GM12878 (cell line): ENCODE measurements around the gene WDR74. TPM values are rescaled to one million over a fixed set of nuclear protein-coding genes. Genes with fewer than 3 reads are reported as not detected.
A peak's percentile ranks its signal among the peaks of the same experiment; 100 is the strongest.
"Not testable (repeated sequence)": the region's sequence is repeated elsewhere in the genome, so short reads cannot be mapped to it uniquely, and the experiment has no call there.

ENCODE experiments used
- ATAC-seq: fragments of 200-7000 bp; cut with Tn5 transposase; 3 replicates; pipeline ENCODE4 v1.9.1; 2020; ENCODE audit warnings: mild to moderate bottlenecking, moderate library complexity
- BruUV-seq: library from RNA; stranded (reverse); fragments of 400-500 nt; replicated peaks from 2 replicates; lab custom pipeline; 2021; lab: Mats Ljungman, UMichigan
- CTCF ChIA-PET: fragments of 300-600 bp; sonication (Branson Sonifier 250); formaldehyde crosslinking; extraction: SDS; loops from one replicate; lab custom pipeline; 2021; ENCODE audit warnings: inconsistent platforms; lab: Yijun Ruan, JAX
- POLR2A ChIA-PET: fragments of 350-600 bp; formaldehyde crosslinking; extraction: SDS; loops from one replicate; lab custom pipeline; 2021; ENCODE audit warnings: inconsistent platforms; lab: Charles Lee
- RAD21 ChIA-PET: fragments of 300-600 bp; sonication (Branson Sonifier 250); formaldehyde crosslinking; loops from one replicate; lab custom pipeline; 2023; ENCODE audit warnings: antibody characterized with exemption; ENCODE audit not compliant: unreplicated experiment; lab: Charles Lee
- SMC1A ChIA-PET: fragments of 300-600 bp; sonication (Branson Sonifier 250); formaldehyde crosslinking; loops from one replicate; lab custom pipeline; 2023; ENCODE audit not compliant: unreplicated experiment, uncharacterized antibody; lab: Charles Lee
- DNase-seq: peaks from one replicate; pipeline ENCODE4 v3.0.0-alpha.2; 2011; ENCODE audit warnings: low read depth, low spot score
- FAIRE-seq: peaks from 3 replicates; lab custom pipeline; 2011; peaks lifted over from hg19 to GRCh38; lab: Jason Lieb, UNC
- H2AFZ ChIP-seq: 2 replicates; pipeline ENCODE4 v1.6.0; 2011; ENCODE audit warnings: low read depth, low read length, control low read depth; ENCODE audit not compliant: control insufficient read depth
- H3K27ac ChIP-seq: 2 replicates; pipeline ENCODE4 v1.5.1; 2011; ENCODE audit warnings: control low read depth; ENCODE audit not compliant: control insufficient read depth, insufficient read depth
- H3K27me3 ChIP-seq, 2 experiments: replicated peaks in 1 of 2; 2 replicates each; pipeline versions ENCODE4 v1.6.0 to v1.6.1; 2011; ENCODE audit warnings: low read length in 1 of 2; ENCODE audit not compliant: control insufficient read depth in 2 of 2, insufficient read depth in 2 of 2
- H3K36me3 ChIP-seq, 2 experiments: 2 replicates each; pipeline ENCODE4 v1.5.1; 2011; ENCODE audit warnings: low read length in 1 of 2; ENCODE audit not compliant: control insufficient read depth in 2 of 2, insufficient read depth in 2 of 2
- H3K4me1 ChIP-seq: 2 replicates; pipeline ENCODE4 v1.6.1; 2011; ENCODE audit warnings: mild to moderate bottlenecking, low read length, moderate library complexity, mixed read lengths; ENCODE audit not compliant: control insufficient read depth, insufficient read depth
- H3K4me2 ChIP-seq: 2 replicates; pipeline ENCODE4 v1.6.0; 2011; ENCODE audit warnings: control low read depth; ENCODE audit not compliant: control insufficient read depth, insufficient read depth
- H3K4me3 ChIP-seq: fragments of 200-600 bp; sonication (generic); 2 replicates; pipeline ENCODE4 v1.5.1; 2016
- H3K79me2 ChIP-seq: 2 replicates; pipeline ENCODE4 v1.6.0; 2011; ENCODE audit warnings: low read length; ENCODE audit not compliant: control insufficient read depth, insufficient read depth
- H3K9ac ChIP-seq: 2 replicates; pipeline ENCODE4 v1.8.0; 2011; ENCODE audit warnings: low read length, control low read depth, mixed read lengths; ENCODE audit not compliant: control insufficient read depth, insufficient read depth
- H3K9me3 ChIP-seq: replicated peaks from 3 replicates; pipeline ENCODE4 v1.5.1; 2011; ENCODE audit warnings: mild to moderate bottlenecking, low read length; ENCODE audit not compliant: control insufficient read depth, insufficient read depth
- H4K20me1 ChIP-seq: 2 replicates; pipeline ENCODE4 v1.6.0; 2011; ENCODE audit not compliant: control insufficient read depth, insufficient read depth
- BHLHE40 ChIP-seq, 2 experiments: fragments of 450-650 bp in 1 of 2; IDR thresholded peaks; 2 replicates each; pipeline ENCODE4 v1.6.1; 2011 to 2017; ENCODE audit warnings: low read depth in 2 of 2, borderline replicate concordance in 1 of 2, improper control_type of control experiment in 1 of 2, low read length in 1 of 2, mild to moderate bottlenecking in 1 of 2
- DPF2 ChIP-seq: fragments of 450-650 bp; IDR thresholded peaks from 2 replicates; pipeline ENCODE4 v1.6.1; 2017; ENCODE audit warnings: mild to moderate bottlenecking
- E4F1 ChIP-seq: fragments of 450-650 bp; IDR thresholded peaks from 2 replicates; pipeline ENCODE4 v1.6.1; 2018; ENCODE audit warnings: borderline replicate concordance, mild to moderate bottlenecking; ENCODE audit not compliant: partially characterized antibody
- GATAD2B ChIP-seq: fragments of 450-650 bp; conservative IDR thresholded peaks from 2 replicates; pipeline ENCODE4 v1.6.1; 2017; ENCODE audit warnings: low read depth, mild to moderate bottlenecking, moderate library complexity
- IKZF2 ChIP-seq, 2 experiments: fragments of 450-650 bp; IDR thresholded peaks; 2 replicates each; pipeline ENCODE4 v1.6.1; 2017; ENCODE audit warnings: mild to moderate bottlenecking in 2 of 2, moderate library complexity in 2 of 2
- NR2F1 ChIP-seq: fragments of 450-650 bp; conservative IDR thresholded peaks from 2 replicates; pipeline ENCODE4 v1.6.1; 2017; ENCODE audit warnings: mild to moderate bottlenecking
- PAX8 ChIP-seq: fragments of 450-650 bp; IDR thresholded peaks from 2 replicates; pipeline ENCODE4 v1.6.1; 2017; ENCODE audit warnings: mild to moderate bottlenecking, moderate library complexity
- SMARCA5 ChIP-seq: fragments of 450-650 bp; IDR thresholded peaks from 2 replicates; pipeline ENCODE4 v1.6.1; 2017; ENCODE audit warnings: mild to moderate bottlenecking
- STAT1 ChIP-seq: fragments of 450-650 bp; conservative IDR thresholded peaks from 2 replicates; pipeline ENCODE4 v1.6.1; 2014; ENCODE audit warnings: antibody characterized with exemption, mild to moderate bottlenecking
- TCF3 ChIP-seq: IDR thresholded peaks from 2 replicates; pipeline ENCODE4 v1.6.1; 2012; ENCODE audit warnings: low read depth, mild to moderate bottlenecking, low read length, borderline replicate concordance; ENCODE audit not compliant: insufficient read depth
- WGBS: methylation state at CpG from one replicate; pipeline ENCODE4 v1.1.6; 2016; ENCODE audit warnings: low lambda C conversion rate; ENCODE audit not compliant: insufficient replicate concordance, insufficient coverage; ENCODE audit errors: missing lambda C conversion rate; 5-methylcytosine and 5-hydroxymethylcytosine counted together
- in situ Hi-C: fragments of 300-500 bp; cut with MboI; formaldehyde crosslinking; loops from 9 replicates; pipeline ENCODE4 v1.14.3; 2018; ENCODE audit warnings: mixed read lengths
- intact Hi-C: fragments of 100-400 bp; cut with micrococcal nuclease; formaldehyde crosslinking; loops from one replicate; pipeline ENCODE4 v1.14.2; 2022; ENCODE audit not compliant: unreplicated experiment
- polyA plus RNA-seq, 11 experiments: library from polyadenylated mRNA; depleted of rRNA in 4 of 11; unstranded in 6 of 11; stranded (reverse) in 5 of 11; fragments of >200 nt; fragmentation: Nextera tagmentation in 4 of 11; fragmentation: Illumina TruSeq in 1 of 11; extraction: Ambion mirVana in 4 of 11; extraction: Trizol in 1 of 11; gene quantifications; 1 replicate in 1 of 11; 2 replicates in 10 of 11; pipeline versions ENCODE4 v1.2.1 to v1.2.3, GENCODE V29; 2011 to 2016; ENCODE audit warnings: inconsistent platforms in 2 of 11, missing spikeins in 2 of 11, low read depth in 1 of 11
- total RNA-seq, 4 experiments: library from RNA; depleted of rRNA in 3 of 4; stranded (reverse); fragments of >200 nt in 3 of 4; fragmentation: Illumina TruSeq in 1 of 4; extraction: Trizol in 1 of 4; gene quantifications; 2 replicates each; pipeline versions ENCODE4 v1.2.1 to v1.2.3, GENCODE V29; 2013 to 2021
- TF ChIP-seq, protein P1 (sequence below): fragments of 450-650 bp; IDR thresholded peaks from 2 replicates; pipeline ENCODE4 v1.6.1; 2017; ENCODE audit warnings: borderline replicate concordance
- TF ChIP-seq, protein P2 (sequence below): fragments of 450-650 bp; conservative IDR thresholded peaks from 2 replicates; pipeline ENCODE4 v1.6.1; 2017; ENCODE audit warnings: mild to moderate bottlenecking, moderate library complexity

WDR74 gene
- total and polyA plus RNA-seq, 10 of the 15 experiments (the other 5 are each of a cell fraction or from before 2014, with no cell fraction given) = 18.2 to 103 (median 60.7) TPM

DNA sequence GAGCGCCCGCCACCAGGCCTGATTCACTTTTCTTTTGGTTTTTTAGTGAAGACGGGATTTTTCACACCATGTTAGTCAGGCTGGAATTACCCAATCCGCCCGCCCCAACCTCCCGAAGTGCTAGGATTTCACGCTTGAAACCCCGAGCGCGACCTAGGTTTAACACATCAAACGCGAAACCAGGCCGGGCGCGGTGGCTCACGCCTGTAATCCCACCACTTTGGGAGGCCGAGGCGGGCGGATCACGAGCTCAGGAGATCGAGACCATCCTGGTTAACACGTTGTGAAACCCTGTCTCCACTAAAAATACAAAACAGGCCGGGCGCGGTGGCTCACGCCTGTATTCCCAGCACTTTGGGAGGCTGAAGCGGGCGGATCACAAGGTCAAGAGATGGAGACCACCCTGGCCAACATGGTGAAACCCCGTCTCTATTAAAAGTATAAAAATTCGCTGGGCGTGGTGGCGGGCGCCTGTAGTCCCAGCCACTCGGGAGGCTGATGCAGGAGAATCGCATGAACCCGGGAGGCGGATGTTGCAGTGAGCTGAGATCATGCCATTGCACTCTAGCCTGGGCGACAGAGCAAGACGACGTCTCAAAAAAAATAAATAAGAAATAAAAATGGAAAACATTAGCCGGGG lies 1.5 kb upstream of the WDR74 start:
- Histone ChIP-seq H3K4me3 (peak overlapping the region; percentile 79), H2AFZ (peak overlapping the region; percentile 48; the same call in 1 of the 2 replicates), H3K9ac (peak overlapping the region; percentile 97), H3K79me2 (peaks cover 22% of the 10 kb centered on the region), H3K27ac (peak overlapping the region; percentile 99), H3K4me2 (peak overlapping the region; percentile 91)
- H3K4me1 ChIP-seq, FAIRE-seq, H3K27me3 ChIP-seq, H4K20me1 ChIP-seq, H3K36me3 ChIP-seq, DNase-seq, H3K9me3 ChIP-seq, BruUV-seq, in situ Hi-C loops: not testable (repeated sequence)
- RAD21 ChIA-PET = interaction anchor here (0.9 to 2.9 kb wide), 13 partner anchors 9 to 285 kb away, joined by 3 to 31 read pairs (median 4); partner anchors contain the start of genes HNRNPUL2, POLR2G, STX5 and TMEM179B
- under 1% methylated on average over 41 of the region's 41 CpGs for WGBS
- POLR2A ChIA-PET = interaction anchor here (0.7 to 3.4 kb wide), 26 partner anchors 9 to 296 kb away, joined by 3 to 92 read pairs (median 5); partner anchors contain the start of genes HNRNPUL2, LBHD1, NXF1 and POLR2G
- SMC1A ChIA-PET = interaction anchor here (1.2 to 3.0 kb wide), 8 partner anchors 9 to 176 kb away, joined by 3 to 36 read pairs (median 6); partner anchors contain the start of genes C11orf98, CSKMT, STX5 and TEX54
- peak; percentile 29 for ATAC-seq
- intact Hi-C loops = loop anchor here (1.0 to 2.0 kb wide), 4 partner anchors 15 to 160 kb away; partner anchors contain the start of genes SLC3A2 and TTC9C
- CTCF ChIA-PET = interaction anchor here (0.6 to 3.4 kb wide), 12 partner anchors 10 to 285 kb away, joined by 3 to 28 read pairs (median 4); partner anchors contain the start of gene TMEM179B
- peak in 1 of 2 experiments; percentile 60; a peak in 2 of 4 replicates for TF ChIP-seq IKZF2 (IDR thresholded peaks at IDR 0.05)
- TF ChIP-seq PAX8 = peak; percentile 46
- TF ChIP-seq E4F1 = peak; percentile 31
- TF ChIP-seq BHLHE40 (IDR thresholded peaks at IDR 0.05; ENCODE audit: borderline replicate concordance in 1 of 2, low read depth in 2 of 2, low read length in 1 of 2) = peak in 1 of 2 experiments; percentile 74; a peak in 2 of 4 replicates
- peak; percentile 38 for TF ChIP-seq DPF2
- TF ChIP-seq, protein P1, sequence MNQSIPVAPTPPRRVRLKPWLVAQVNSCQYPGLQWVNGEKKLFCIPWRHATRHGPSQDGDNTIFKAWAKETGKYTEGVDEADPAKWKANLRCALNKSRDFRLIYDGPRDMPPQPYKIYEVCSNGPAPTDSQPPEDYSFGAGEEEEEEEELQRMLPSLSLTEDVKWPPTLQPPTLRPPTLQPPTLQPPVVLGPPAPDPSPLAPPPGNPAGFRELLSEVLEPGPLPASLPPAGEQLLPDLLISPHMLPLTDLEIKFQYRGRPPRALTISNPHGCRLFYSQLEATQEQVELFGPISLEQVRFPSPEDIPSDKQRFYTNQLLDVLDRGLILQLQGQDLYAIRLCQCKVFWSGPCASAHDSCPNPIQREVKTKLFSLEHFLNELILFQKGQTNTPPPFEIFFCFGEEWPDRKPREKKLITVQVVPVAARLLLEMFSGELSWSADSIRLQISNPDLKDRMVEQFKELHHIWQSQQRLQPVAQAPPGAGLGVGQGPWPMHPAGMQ = peak; percentile 39; the same call in 1 of the 2 replicates
- TF ChIP-seq TCF3 = peak; percentile 14; the same call in 1 of the 2 replicates
- peak; percentile 61; the same call in 1 of the 2 replicates for TF ChIP-seq STAT1
- peak; percentile 82 for TF ChIP-seq NR2F1
- peak; percentile 66 for TF ChIP-seq SMARCA5
- TF ChIP-seq, protein P2, sequence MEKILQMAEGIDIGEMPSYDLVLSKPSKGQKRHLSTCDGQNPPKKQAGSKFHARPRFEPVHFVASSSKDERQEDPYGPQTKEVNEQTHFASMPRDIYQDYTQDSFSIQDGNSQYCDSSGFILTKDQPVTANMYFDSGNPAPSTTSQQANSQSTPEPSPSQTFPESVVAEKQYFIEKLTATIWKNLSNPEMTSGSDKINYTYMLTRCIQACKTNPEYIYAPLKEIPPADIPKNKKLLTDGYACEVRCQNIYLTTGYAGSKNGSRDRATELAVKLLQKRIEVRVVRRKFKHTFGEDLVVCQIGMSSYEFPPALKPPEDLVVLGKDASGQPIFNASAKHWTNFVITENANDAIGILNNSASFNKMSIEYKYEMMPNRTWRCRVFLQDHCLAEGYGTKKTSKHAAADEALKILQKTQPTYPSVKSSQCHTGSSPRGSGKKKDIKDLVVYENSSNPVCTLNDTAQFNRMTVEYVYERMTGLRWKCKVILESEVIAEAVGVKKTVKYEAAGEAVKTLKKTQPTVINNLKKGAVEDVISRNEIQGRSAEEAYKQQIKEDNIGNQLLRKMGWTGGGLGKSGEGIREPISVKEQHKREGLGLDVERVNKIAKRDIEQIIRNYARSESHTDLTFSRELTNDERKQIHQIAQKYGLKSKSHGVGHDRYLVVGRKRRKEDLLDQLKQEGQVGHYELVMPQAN = 0 out of 2 replicates have a peak, but pooled peaks have one; percentile 14
- TF ChIP-seq GATAD2B = peak; percentile 61
